Measurements from ENCODE around the gene ZNF775. TPM values are rescaled to one million over a fixed set of nuclear protein-coding genes. Genes with fewer than 3 reads are reported as not detected.

ZNF775 gene
- total RNA-seq, 2 donors from 2014 or later: 11.0 to 11.3 TPM

DNA sequence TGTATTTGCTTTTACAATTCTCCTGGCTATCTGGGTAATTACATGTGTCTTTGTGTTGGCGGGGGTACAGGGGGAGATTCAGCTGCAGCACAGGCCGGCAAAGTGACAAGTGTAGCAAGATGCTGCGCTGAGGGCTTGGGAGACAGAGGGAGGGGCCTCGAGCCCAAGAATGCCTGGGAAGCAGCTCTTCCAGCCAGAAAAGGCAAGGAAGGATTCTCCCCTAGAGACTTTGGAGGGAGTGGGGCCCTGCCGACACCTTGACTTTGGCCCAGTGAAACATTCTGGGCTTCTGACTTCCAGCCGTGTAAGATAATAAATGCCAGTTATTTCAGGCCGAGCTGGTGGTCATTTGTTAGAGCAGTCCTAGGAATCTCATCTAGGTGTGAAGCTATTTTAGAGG, 17.7 kb upstream of the ZNF775 start:
- Histone ChIP-seq H3K27me3 (no peaks in the 10 kb centered on the region), H3K9ac (ENCODE audit: low read depth in 2 of 2, low read length in 2 of 2) (no peak overlapping the region), H3K9me3 (no peaks in the 10 kb centered on the region), H3K4me1 (no peaks in the 10 kb centered on the region), H3K27ac (no peak overlapping the region), H3K4me3 (no peak overlapping the region), H3K36me3 (no peaks in the 10 kb centered on the region)
- intact Hi-C loops (cut with DNase I): no loop called here
- DNase-seq: no peak
- TF ChIP-seq, protein P1, sequence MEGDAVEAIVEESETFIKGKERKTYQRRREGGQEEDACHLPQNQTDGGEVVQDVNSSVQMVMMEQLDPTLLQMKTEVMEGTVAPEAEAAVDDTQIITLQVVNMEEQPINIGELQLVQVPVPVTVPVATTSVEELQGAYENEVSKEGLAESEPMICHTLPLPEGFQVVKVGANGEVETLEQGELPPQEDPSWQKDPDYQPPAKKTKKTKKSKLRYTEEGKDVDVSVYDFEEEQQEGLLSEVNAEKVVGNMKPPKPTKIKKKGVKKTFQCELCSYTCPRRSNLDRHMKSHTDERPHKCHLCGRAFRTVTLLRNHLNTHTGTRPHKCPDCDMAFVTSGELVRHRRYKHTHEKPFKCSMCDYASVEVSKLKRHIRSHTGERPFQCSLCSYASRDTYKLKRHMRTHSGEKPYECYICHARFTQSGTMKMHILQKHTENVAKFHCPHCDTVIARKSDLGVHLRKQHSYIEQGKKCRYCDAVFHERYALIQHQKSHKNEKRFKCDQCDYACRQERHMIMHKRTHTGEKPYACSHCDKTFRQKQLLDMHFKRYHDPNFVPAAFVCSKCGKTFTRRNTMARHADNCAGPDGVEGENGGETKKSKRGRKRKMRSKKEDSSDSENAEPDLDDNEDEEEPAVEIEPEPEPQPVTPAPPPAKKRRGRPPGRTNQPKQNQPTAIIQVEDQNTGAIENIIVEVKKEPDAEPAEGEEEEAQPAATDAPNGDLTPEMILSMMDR (IDR thresholded peaks at IDR 0.05): no peak

DNA sequence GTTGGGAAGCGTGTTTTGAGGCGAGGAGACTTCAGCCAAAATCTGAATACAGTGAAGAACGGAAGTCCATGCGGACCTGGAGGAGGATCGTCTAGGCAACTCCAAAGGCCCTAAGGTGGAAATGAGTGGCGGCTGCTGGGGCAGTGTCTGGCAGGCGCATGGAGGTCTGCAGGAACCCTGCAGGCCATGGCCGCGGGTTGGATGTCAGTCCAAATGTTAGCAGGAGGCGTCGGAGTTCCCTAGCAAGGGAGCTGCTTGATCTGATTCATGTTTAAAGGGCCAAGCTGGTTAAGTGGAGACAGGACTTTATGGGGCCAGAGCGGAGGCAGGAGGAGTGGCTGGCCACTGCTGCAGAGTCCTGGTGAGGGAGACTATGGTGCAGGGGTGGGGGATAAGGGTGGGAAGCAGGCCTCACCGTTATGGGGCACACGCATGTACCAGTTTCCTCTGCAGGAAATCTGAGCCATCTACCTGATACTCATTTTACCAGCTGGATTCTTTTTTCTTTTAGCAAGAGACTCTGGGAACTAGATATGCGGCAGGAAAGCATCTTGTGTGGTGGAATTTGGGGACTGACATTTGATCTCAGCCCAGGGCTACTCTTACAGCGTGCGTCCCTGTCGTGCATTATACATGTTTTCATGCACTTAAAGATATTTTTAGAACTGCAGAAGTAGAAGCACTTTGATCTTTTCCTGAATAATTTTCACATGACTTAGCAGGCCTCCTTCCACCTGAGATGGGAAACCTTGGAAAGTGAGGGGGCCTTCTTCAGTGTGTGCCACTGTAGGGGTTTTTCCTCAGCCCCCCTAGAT, 17.1 kb upstream of the ZNF775 start:
- Histone ChIP-seq H3K9me3 (no peaks in the 10 kb centered on the region), H3K4me1 (no peaks in the 10 kb centered on the region), H3K36me3 (no peaks in the 10 kb centered on the region), H3K27me3 (no peaks in the 10 kb centered on the region), H3K4me3 (no peak overlapping the region), H3K27ac (no peak overlapping the region), H3K9ac (ENCODE audit: low read depth in 2 of 2, low read length in 2 of 2) (no peak overlapping the region)
- intact Hi-C loops (cut with DNase I): no loop called here
- DNase-seq: no peak
- TF ChIP-seq, protein P1 (IDR thresholded peaks at IDR 0.05): no peak

DNA sequence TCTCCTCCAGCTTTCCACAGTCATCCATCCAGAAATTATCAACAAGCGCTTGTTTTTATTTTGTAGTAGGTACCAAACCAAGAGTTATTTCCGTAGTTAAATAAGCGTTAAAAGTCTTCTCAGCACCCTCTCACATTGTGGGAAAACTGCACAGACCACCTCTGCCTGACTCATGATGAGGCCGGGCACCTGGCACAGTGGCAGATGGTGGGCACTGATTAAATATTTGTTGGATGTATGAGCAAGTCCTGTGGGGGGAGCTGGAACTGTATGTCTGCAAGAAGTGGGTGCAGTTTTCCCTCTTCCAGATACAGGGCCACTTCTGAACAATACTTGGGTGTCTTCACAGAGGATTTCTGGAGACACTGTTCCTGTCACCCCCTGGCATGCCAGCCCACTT, 15.8 kb upstream of the ZNF775 start:
- no peak overlapping the region for H3K27ac ChIP-seq
- H3K4me1 ChIP-seq: no peaks in the 10 kb centered on the region
- intact Hi-C loops (cut with DNase I): no loop called here
- DNase-seq: no peak
- H3K4me3 ChIP-seq: no peak overlapping the region
- H3K9ac ChIP-seq (ENCODE audit: low read depth in 2 of 2, low read length in 2 of 2): no peak overlapping the region
- TF ChIP-seq, protein P1 (IDR thresholded peaks at IDR 0.05): no peak
- no peaks in the 10 kb centered on the region for H3K27me3 ChIP-seq
- H3K9me3 ChIP-seq: no peaks in the 10 kb centered on the region
- H3K36me3 ChIP-seq: no peaks in the 10 kb centered on the region

DNA sequence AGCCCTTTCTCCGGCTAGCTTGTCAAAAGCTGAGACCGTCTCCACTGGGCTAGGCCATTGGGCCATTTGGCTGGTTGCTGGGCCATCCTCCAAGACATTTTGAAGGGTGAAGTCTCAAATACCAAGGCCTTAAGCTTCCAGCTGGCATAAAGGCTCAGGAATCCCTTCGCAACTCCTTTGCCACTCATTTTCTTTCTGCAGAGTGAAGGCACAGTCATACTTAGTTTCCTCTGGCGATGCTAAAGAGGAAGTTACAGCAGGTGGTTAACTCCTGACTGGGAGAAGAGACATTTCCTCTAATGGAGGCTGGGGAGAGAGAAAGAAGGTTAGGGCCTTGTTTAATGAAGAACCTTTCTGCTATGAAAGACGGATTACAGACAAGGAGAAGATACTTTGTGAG, 15.3 kb upstream of the ZNF775 start:
- DNase-seq: no peak
- Histone ChIP-seq H3K9me3 (no peaks in the 10 kb centered on the region), H3K4me1 (no peaks in the 10 kb centered on the region), H3K27me3 (no peaks in the 10 kb centered on the region), H3K36me3 (no peaks in the 10 kb centered on the region), H3K27ac (no peak overlapping the region), H3K4me3 (no peak overlapping the region), H3K9ac (ENCODE audit: low read depth in 2 of 2, low read length in 2 of 2) (no peak overlapping the region)
- TF ChIP-seq, protein P1 (IDR thresholded peaks at IDR 0.05): no peak
- intact Hi-C loops (cut with DNase I): no loop called here

DNA sequence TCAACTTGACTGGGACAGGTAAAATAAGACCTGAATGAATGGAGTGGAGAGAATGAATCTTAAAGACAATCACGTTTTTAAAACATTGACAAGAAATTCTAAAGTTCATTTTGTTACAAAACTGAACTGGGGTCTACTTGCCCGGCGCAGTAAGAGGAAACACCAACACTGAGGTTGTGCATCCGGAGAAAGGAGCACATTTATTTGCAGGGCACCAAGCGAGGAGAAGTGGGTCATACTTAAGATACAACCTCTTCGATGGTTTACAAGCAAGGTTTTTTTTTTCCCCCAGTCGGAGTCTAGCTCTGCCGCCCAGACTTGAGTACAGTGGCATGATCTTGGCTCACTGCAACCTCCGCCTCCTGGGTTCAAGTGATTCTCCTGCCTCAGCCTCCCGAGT, 13.9 kb upstream of the ZNF775 start:
- Histone ChIP-seq H3K27ac (no peak overlapping the region), H3K9ac (ENCODE audit: low read depth in 2 of 2, low read length in 2 of 2) (no peak overlapping the region), H3K4me1 (peaks cover under 1% of the 10 kb centered on the region), H3K27me3 (no peaks in the 10 kb centered on the region), H3K36me3 (no peaks in the 10 kb centered on the region), H3K4me3 (no peak overlapping the region), H3K9me3 (no peaks in the 10 kb centered on the region)
- no peak for DNase-seq
- intact Hi-C loops (cut with DNase I): no loop called here
- TF ChIP-seq, protein P1 (IDR thresholded peaks at IDR 0.05): no peak

Measured in colonic mucosa (tissue), 4 donors.